Measurements from ENCODE around the gene ADGRL3.

DNA sequence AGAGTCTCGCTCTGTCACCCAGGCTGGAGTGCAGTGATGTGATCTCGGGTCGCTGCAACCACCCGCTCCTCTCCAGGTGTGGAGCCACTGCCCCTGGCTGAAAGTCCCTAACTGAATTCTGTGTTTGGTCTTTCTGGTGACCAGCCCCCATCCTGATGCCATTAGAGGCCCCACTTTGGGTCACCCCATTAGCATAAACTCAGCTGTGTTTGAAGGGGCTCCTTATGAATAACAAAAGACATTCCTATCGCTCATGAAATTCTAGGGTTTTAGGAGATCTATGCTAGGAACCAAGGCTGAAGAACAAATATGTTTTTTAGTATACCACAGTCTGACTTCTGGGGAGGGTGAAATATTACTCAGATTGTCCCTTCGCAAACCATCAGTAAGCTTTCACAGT lies 652.9 kb downstream of the ADGRL3 start:
- TF ChIP-seq POLR2A (IDR thresholded peaks at IDR 0.05; ENCODE audit: low read depth), result no peak
- TF ChIP-seq CTCF (IDR thresholded peaks at IDR 0.05), result no peak

Data from esophagus muscularis mucosa (tissue), 3 donors.